ENCODE measurements around the gene GTF2A2.
"Not testable (repeated sequence)": the region's sequence is repeated elsewhere in the genome, so short reads cannot be mapped to it uniquely, and the experiment has no call there.

GTF2A2 gene

GRCh38 chr15:59668556-59668955 lies 11.2 kb upstream of the GTF2A2 start:
- no peak for DNase-seq

GRCh38 chr15:59662260-59662659 lies 4.9 kb upstream of the GTF2A2 start:
- no peak for DNase-seq

GRCh38 chr15:59659366-59659765 lies 2.1 kb upstream of the GTF2A2 start:
- DNase-seq, result no peak

GRCh38 chr15:59657635-59658125 lies 365 bp upstream of the GTF2A2 start:
- no peak for DNase-seq

- DNase-seq, result no peak
These were observed 3.3 kb downstream of the GTF2A2 start for GRCh38 chr15:59654046-59654445.

GRCh38 chr15:59649603-59650002 lies 7.7 kb downstream of the GTF2A2 start:
- no peak for DNase-seq

GRCh38 chr15:59647085-59647484 lies 10.2 kb downstream of the GTF2A2 start:
- DNase-seq, result no peak

- no peak for DNase-seq
These were observed 11.0 kb downstream of the GTF2A2 start for GRCh38 chr15:59646277-59646676.

- DNase-seq, result not testable (repeated sequence)
These were observed 11.5 kb downstream of the GTF2A2 start for GRCh38 chr15:59645812-59646211.

GRCh38 chr15:59644756-59645155 lies 12.6 kb downstream of the GTF2A2 start:
- no peak for DNase-seq

- no peak for DNase-seq
These were observed 15.0 kb downstream of the GTF2A2 start for GRCh38 chr15:59642351-59642750.

- DNase-seq, result not testable (repeated sequence)
These were observed 19.8 kb downstream of the GTF2A2 start for GRCh38 chr15:59637507-59637906.

GRCh38 chr15:59636184-59636583 lies 21.1 kb downstream of the GTF2A2 start:
- DNase-seq, result no peak

- no peak for DNase-seq
These were observed 24.6 kb downstream of the GTF2A2 start for GRCh38 chr15:59632714-59633113.

- peak; percentile 8 for DNase-seq
These were observed 35.0 kb downstream of the GTF2A2 start for GRCh38 chr15:59622289-59622688.

- DNase-seq, result no peak
These were observed 38.9 kb downstream of the GTF2A2 start for GRCh38 chr15:59618406-59618805.

- DNase-seq, result no peak
These were observed 40.9 kb downstream of the GTF2A2 start for GRCh38 chr15:59616379-59616778.

- DNase-seq, result no peak
These were observed 41.7 kb downstream of the GTF2A2 start for GRCh38 chr15:59615661-59616060.

GRCh38 chr15:59614153-59614552 lies 43.2 kb downstream of the GTF2A2 start:
- DNase-seq, result no peak

- no peak for DNase-seq
These were observed 45.7 kb downstream of the GTF2A2 start, which contains the start of gene GCNT3 for GRCh38 chr15:59611276-59612260. TSS of gene GCNT3 (plus strand) at chr15:59611783. CDS start at chr15:59618239, 6,456 bp downstream.

GRCh38 chr15:59609730-59610712 lies 47.3 kb downstream of the GTF2A2 start:
- DNase-seq, result no peak

- no peak for DNase-seq
These were observed 51.3 kb downstream of the GTF2A2 start for GRCh38 chr15:59605994-59606393.

GRCh38 chr15:59598461-59598860 lies 58.9 kb downstream of the GTF2A2 start:
- no peak for DNase-seq
